Effector memory CD4-positive, alpha-beta T cell (primary cell): ENCODE data around the gene CTSD.

ENCODE experiments used
- DNase-seq, 3 donors: peaks; one replicate each; pipeline ENCODE4 v3.0.0-alpha.2; 2020
- H3K27ac ChIP-seq: 2 replicates; pipeline ENCODE4 v1.7.0; 2013; ENCODE audit warnings: mild to moderate bottlenecking, low read length, moderate library complexity; ENCODE audit not compliant: insufficient read depth, poor library complexity, severe bottlenecking
- H3K27me3 ChIP-seq: replicated peaks from 2 replicates; pipeline ENCODE4 v1.7.0; 2013; ENCODE audit warnings: mild to moderate bottlenecking, low read length; ENCODE audit not compliant: insufficient read depth, control insufficient read depth, poor library complexity, severe bottlenecking
- H3K36me3 ChIP-seq: 2 replicates; pipeline ENCODE4 v1.7.0; 2013; ENCODE audit warnings: mild to moderate bottlenecking, low read length, moderate library complexity; ENCODE audit not compliant: control insufficient read depth, insufficient read depth
- H3K4me1 ChIP-seq: 2 replicates; pipeline ENCODE4 v1.7.0; 2013; ENCODE audit warnings: low read length, mild to moderate bottlenecking; ENCODE audit not compliant: control insufficient read depth, insufficient read depth, poor library complexity, severe bottlenecking
- H3K4me3 ChIP-seq: 2 replicates; pipeline ENCODE4 v1.7.0; 2013; ENCODE audit warnings: low read length, low read depth, mild to moderate bottlenecking; ENCODE audit not compliant: insufficient read depth, poor library complexity, severe bottlenecking
- H3K9me3 ChIP-seq: 2 replicates; pipeline ENCODE4 v1.7.0; 2013; ENCODE audit warnings: mild to moderate bottlenecking, low read length, moderate library complexity; ENCODE audit not compliant: control insufficient read depth

The CTSD gene

DNA sequence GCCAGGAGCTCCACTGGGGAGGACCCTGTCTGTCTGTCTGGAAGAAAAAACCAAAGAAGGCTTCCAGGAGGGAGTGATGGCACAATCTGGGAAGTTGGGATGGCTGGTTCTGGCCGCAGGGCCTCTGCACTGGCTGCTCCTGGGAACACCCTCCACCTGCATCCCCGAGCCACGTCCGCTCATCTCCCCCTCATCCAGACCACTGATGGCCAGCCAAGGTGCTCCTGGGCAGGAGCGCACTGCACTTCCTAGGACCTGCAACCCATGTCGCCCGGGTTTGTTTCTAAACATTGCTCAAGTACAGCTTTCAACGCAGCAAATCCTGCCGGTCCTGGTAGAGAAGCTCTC is 8.4 kb downstream of the CTSD start:
- Histone ChIP-seq H3K4me3 (no peak overlapping the region), H3K36me3 (peaks cover 36% of the 10 kb centered on the region), H3K4me1 (peaks cover 56% of the 10 kb centered on the region), H3K27me3 (peaks cover 4% of the 10 kb centered on the region), H3K27ac (no peak overlapping the region), H3K9me3 (no peaks in the 10 kb centered on the region)
- no peak for DNase-seq

DNA sequence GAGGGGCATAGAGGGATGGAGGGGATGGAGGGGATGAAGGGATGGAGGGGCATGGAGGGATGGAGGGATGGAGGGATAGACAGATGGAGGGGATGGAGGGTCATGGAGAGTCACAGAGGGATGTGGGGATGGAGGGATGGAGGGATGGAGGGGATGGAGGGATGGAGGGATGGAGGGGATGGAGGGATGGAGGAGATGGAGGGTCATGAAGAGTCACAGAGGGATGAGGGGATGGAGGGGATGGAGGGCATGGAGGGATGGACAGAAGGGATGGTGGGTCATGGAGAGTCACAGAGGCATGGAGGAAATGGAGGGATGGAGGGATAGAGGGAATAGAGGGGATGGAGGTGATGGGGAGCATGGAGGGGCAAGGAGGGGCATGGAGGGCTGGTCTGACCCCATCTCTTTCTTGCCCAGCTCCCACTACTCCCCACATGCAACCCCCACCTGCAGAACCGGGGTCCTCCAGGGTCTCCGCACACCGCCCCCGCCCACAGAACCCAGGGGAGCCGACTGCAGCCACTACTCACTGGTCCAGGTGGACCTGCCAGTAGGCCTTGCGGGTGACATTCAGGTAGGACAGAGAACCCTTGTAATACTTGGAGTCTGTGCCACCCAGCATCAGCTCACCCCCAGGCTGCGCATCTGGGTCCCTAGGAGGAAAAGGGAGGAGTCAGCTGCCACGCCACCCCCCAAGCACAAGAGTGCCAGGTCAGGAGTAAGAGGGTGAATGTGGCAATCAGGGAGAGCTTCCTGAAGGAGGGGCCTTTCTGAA is 9.2 kb downstream of the CTSD start:
- Histone ChIP-seq H3K27ac (no peak overlapping the region), H3K36me3 (peaks cover 36% of the 10 kb centered on the region), H3K27me3 (peaks cover 7% of the 10 kb centered on the region), H3K4me1 (peaks cover 55% of the 10 kb centered on the region), H3K4me3 (no peak overlapping the region), H3K9me3 (no peaks in the 10 kb centered on the region)
- DNase-seq = no peak

- H3K36me3 ChIP-seq = peaks cover 36% of the 10 kb centered on the region
These were observed 9.8 kb downstream of the CTSD start for GRCh38 chr11:1753929-1754305.

GRCh38 chr11:1753229-1753928 is 10.3 kb downstream of the CTSD start:
- DNase-seq = no peak
- no peak overlapping the region for H3K27ac ChIP-seq
- peaks cover 49% of the 10 kb centered on the region for H3K4me1 ChIP-seq
- no peaks in the 10 kb centered on the region for H3K9me3 ChIP-seq
- H3K4me3 ChIP-seq = no peak overlapping the region
- H3K27me3 ChIP-seq = peaks cover 7% of the 10 kb centered on the region
- peaks cover 36% of the 10 kb centered on the region for H3K36me3 ChIP-seq

More at GRCh38 chr11:1753929-1754305, 9.8 kb downstream of the CTSD start:
- Histone ChIP-seq H3K27me3 (peaks cover 7% of the 10 kb centered on the region), H3K9me3 (no peaks in the 10 kb centered on the region), H3K4me3 (no peak overlapping the region), H3K4me1 (peaks cover 52% of the 10 kb centered on the region), H3K27ac (no peak overlapping the region)
- DNase-seq = no peak

DNA sequence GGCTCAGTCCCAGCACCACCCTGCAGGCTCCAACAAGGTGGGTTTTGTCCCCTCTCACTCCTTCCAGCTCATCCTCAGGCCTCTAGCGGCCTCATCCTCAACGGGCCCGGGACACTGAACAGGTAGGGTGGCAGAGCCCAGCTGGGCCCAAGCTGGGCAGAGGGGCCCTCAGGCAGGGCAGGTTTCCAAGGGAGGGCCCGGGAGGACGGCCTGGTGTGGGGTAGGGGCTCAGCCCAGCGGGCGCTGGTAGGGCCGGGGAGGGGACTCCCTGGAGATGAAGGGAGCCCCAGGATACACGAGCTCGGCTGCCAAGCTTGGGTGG is 10.9 kb downstream of the CTSD start:
- Histone ChIP-seq H3K4me3 (no peak overlapping the region), H3K9me3 (no peaks in the 10 kb centered on the region), H3K36me3 (peaks cover 36% of the 10 kb centered on the region), H3K27me3 (peaks cover 7% of the 10 kb centered on the region), H3K27ac (no peak overlapping the region), H3K4me1 (peaks cover 44% of the 10 kb centered on the region)
- no peak for DNase-seq

- Histone ChIP-seq H3K4me1 (peaks cover 38% of the 10 kb centered on the region), H3K4me3 (no peak overlapping the region), H3K36me3 (peaks cover 36% of the 10 kb centered on the region), H3K27me3 (peaks cover 7% of the 10 kb centered on the region), H3K27ac (no peak overlapping the region), H3K9me3 (no peaks in the 10 kb centered on the region)
- no peak for DNase-seq
These were observed 11.5 kb downstream of the CTSD start for GRCh38 chr11:1751999-1752906.

- no peak overlapping the region for H3K27ac ChIP-seq
- peaks cover 30% of the 10 kb centered on the region for H3K4me1 ChIP-seq
- H3K4me3 ChIP-seq = no peak overlapping the region
- H3K9me3 ChIP-seq = no peaks in the 10 kb centered on the region
- DNase-seq = no peak
- H3K27me3 ChIP-seq = peaks cover 7% of the 10 kb centered on the region
- peaks cover 36% of the 10 kb centered on the region for H3K36me3 ChIP-seq
These were observed 12.2 kb downstream of the CTSD start for GRCh38 chr11:1751531-1751921.

GRCh38 chr11:1750840-1751530 is 12.7 kb downstream of the CTSD start:
- H3K27me3 ChIP-seq = peaks cover 7% of the 10 kb centered on the region
- H3K4me1 ChIP-seq = peaks cover 25% of the 10 kb centered on the region
- DNase-seq = no peak
- H3K4me3 ChIP-seq = no peak overlapping the region
- no peak overlapping the region for H3K27ac ChIP-seq
- H3K36me3 ChIP-seq = peaks cover 36% of the 10 kb centered on the region
- H3K9me3 ChIP-seq = no peaks in the 10 kb centered on the region

GRCh38 chr11:1750481-1750839 is 13.3 kb downstream of the CTSD start, which contains the start of gene IFITM10:
Gene IFITM10, minus strand, starts transcription at chr11:1750595. Its CDS starts 153 bp downstream, at chr11:1750442.
- peaks cover 7% of the 10 kb centered on the region for H3K27me3 ChIP-seq
- H3K4me3 ChIP-seq = no peak within 1 kb of the TSS
- H3K27ac ChIP-seq = no peak within 1 kb of the TSS
- peaks cover 20% of the 10 kb centered on the region for H3K4me1 ChIP-seq
- peaks cover 31% of the 10 kb centered on the region for H3K36me3 ChIP-seq
- DNase-seq = no peak
- H3K9me3 ChIP-seq = no peaks in the 10 kb centered on the region
